Pancreas (tissue), 10 donors: ENCODE measurements around the gene ECE1. TPM values are rescaled to one million over a fixed set of nuclear protein-coding genes. Genes with fewer than 3 reads are reported as not detected.
"Not testable (repeated sequence)": the region's sequence is repeated elsewhere in the genome, so short reads cannot be mapped to it uniquely, and the experiment has no call there.

Source experiments
- ATAC-seq, 4 donors: fragments of 200-7000 bp; cut with Tn5 transposase; one replicate each; pipeline versions ENCODE4 v1.8.0 to v1.9.1; 2020; ENCODE audit warnings: mild to moderate bottlenecking in 4 of 4, moderate library complexity in 4 of 4
- DNase-seq, 6 donors: peaks; one replicate each; pipeline ENCODE4 v3.0.0-alpha.2; 2020
- FAIRE-seq: peaks from 2 replicates; lab custom pipeline; 2012; peaks lifted over from hg19 to GRCh38; lab: Jason Lieb, UNC
- H3K27ac ChIP-seq, 4 donors: fragments of 200-600 bp; sonication (generic); 1 replicate in 3 of 4; 2 replicates in 1 of 4; pipeline versions ENCODE4 v1.5.0 to v1.8.0; 2020
- H3K27me3 ChIP-seq, 4 donors: fragments of 200-600 bp; one replicate each; pipeline ENCODE4 v1.8.0; 2021
- H3K36me3 ChIP-seq, 3 donors: fragments of 200-600 bp; sonication (generic) in 1 of 3; one replicate each; pipeline versions ENCODE4 v1.5.0 to v1.8.0; 2020 to 2021
- H3K4me1 ChIP-seq, 3 donors: fragments of 200-600 bp; one replicate each; pipeline ENCODE4 v1.8.0; 2021
- H3K4me3 ChIP-seq, 4 donors: fragments of 200-600 bp; sonication (generic) in 2 of 4; one replicate each; pipeline versions ENCODE4 v1.5.0 to v1.8.0; 2020 to 2021
- H3K9me3 ChIP-seq, 4 donors: fragments of 200-600 bp; one replicate each; pipeline ENCODE4 v1.8.0; 2021
- WGBS, 2 donors: extraction: QIAGEN DNeasy Blood & Tissue Kit; methylation state at CpG; one replicate each; pipeline ENCODE4 v1.1.7; 2013; 5-methylcytosine and 5-hydroxymethylcytosine counted together
- intact Hi-C, 3 donors: fragments of 100-400 bp; cut with DNase I; formaldehyde crosslinking; loops; one replicate each; pipeline versions ENCODE4 v1.11.1 to v1.14.2; 2022
- polyA plus RNA-seq, 2 donors: library from polyadenylated mRNA; stranded (reverse); fragments of 200-250 nt; gene quantifications; one replicate each; pipeline ENCODE4 v1.2.3, GENCODE V29; 2013
- total RNA-seq, 6 donors: library from RNA; stranded (reverse); fragmentation: NEBNext Ultra II Directional in 4 of 6; extraction: Animal tissue kit (Norgen Biotek cat#: 25700) in 4 of 6; gene quantifications; one replicate each; pipeline versions ENCODE4 v1.2.1 to v1.2.4, GENCODE V29; 2021 to 2023
- TF ChIP-seq, protein P1 (sequence below), 4 donors: fragments of 200-600 bp; sonication (generic) in 3 of 4; IDR thresholded peaks; one replicate each; pipeline versions ENCODE4 v1.5.0 to v1.8.0; 2021; ENCODE audit warnings: antibody characterized with exemption in 4 of 4
- donor health status: healthy with polysubstance abuse.
- donor health status: DM: no; HTN: no; CAD: no; lungs with moderate emphysema.
- donor health status: DM: no; HTN: no; CAD: no.
- donor health status: control.
- donor health status: control.
- donor health status: Bipolar disorder and iron deficiency.
- donor health status: DM: yes; HTN: yes; CAD: no.
- donor health status: DM: no; HTN: no; CAD: no.
- donor health status: DM: no; HTN: no; CAD: no.
- donor health status: DM: yes; HTN: yes; CAD: no.

The ECE1 gene
- total and polyA plus RNA-seq, 8 donors: 38.1 to 141 (median 85.8) TPM

DNA sequence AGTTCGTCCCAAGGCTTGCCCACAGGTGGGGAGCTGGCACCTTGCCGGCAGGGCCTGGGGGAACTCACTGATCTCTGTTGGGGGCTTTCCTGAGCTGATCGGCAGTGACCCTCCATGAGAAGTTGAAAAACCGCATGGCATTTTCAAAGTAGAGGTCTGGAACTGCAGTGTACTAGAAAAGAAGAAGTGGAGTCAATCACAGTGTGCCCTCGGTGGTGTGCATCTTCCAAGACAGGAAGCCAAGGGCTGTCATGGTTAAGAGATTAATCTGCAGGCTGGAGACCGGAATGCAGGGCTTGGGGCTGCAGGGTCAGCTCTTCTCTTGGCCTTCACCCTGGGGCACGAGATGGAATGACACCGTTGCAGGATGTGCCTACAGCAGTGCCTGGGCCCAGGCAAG, 56.8 kb downstream of the ECE1 start:
- H3K27ac ChIP-seq: no peak overlapping the region
- ATAC-seq: no peak
- intact Hi-C loops: loop anchor here (5.0 to 10.0 kb wide), 2 partner anchors 131 to 134 kb away; no protein-coding TSS in a partner anchor
- TF ChIP-seq, protein P1, sequence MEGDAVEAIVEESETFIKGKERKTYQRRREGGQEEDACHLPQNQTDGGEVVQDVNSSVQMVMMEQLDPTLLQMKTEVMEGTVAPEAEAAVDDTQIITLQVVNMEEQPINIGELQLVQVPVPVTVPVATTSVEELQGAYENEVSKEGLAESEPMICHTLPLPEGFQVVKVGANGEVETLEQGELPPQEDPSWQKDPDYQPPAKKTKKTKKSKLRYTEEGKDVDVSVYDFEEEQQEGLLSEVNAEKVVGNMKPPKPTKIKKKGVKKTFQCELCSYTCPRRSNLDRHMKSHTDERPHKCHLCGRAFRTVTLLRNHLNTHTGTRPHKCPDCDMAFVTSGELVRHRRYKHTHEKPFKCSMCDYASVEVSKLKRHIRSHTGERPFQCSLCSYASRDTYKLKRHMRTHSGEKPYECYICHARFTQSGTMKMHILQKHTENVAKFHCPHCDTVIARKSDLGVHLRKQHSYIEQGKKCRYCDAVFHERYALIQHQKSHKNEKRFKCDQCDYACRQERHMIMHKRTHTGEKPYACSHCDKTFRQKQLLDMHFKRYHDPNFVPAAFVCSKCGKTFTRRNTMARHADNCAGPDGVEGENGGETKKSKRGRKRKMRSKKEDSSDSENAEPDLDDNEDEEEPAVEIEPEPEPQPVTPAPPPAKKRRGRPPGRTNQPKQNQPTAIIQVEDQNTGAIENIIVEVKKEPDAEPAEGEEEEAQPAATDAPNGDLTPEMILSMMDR (IDR thresholded peaks at IDR 0.05): no peak
- DNase-seq: no peak
- H3K27me3 ChIP-seq: no peaks in the 10 kb centered on the region
- no peaks in the 10 kb centered on the region for H3K9me3 ChIP-seq
- peaks cover 0 to 41% (median 8%) of the 10 kb centered on the region in 3 donors for H3K36me3 ChIP-seq
- WGBS, 2 donors: 70 to 74% methylated on average over 8 of the region's 8 CpGs
- no peak overlapping the region for H3K4me3 ChIP-seq
- no peak for FAIRE-seq
- H3K4me1 ChIP-seq: peaks cover 0 to 15% (median 0%) of the 10 kb centered on the region in 3 donors

DNA sequence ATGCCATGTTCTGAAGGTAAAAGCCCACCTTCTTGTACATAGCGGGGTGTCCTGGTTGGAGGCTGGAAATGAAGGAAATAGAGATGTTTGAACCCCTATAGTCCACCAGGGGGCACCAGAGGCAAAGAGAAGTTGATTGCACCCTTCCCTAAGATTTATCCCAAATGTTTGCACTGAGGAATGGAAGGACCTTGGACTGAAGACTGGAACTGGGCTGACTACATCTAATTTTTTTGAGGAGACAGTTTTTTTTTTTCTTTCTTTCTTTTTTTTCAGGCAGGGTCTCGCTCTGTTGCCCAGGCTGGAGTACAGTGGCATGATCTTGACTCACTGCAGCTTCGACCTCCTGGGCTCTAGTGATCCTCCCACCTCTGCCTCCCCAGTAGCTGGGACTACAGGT, 58.2 kb downstream of the ECE1 start:
- Histone ChIP-seq H3K36me3 (peaks cover 0 to 50% (median 20%) of the 10 kb centered on the region in 3 donors), H3K4me1 (peaks cover 0 to 2% (median 0%) of the 10 kb centered on the region in 3 donors), H3K27me3 (no peaks in the 10 kb centered on the region), H3K27ac (no peak overlapping the region), H3K9me3 (no peaks in the 10 kb centered on the region), H3K4me3 (no peak overlapping the region)
- 76 to 80% methylated on average over 3 of the region's 3 CpGs for WGBS, 2 donors
- DNase-seq: peak in 2 of 6 donors; percentile 35 to 60
- TF ChIP-seq, protein P1 (IDR thresholded peaks at IDR 0.05): peak; percentile 44 to 78 (median 76)
- intact Hi-C loops: loop anchor here (5.0 to 10.0 kb wide), 2 partner anchors 133 to 135 kb away; no protein-coding TSS in a partner anchor
- peak; percentile 81 for FAIRE-seq
- peak; percentile 75 to 92 (median 85) for ATAC-seq

GRCh38 chr1:21229246-21230000, 60.8 kb downstream of the ECE1 start:
- FAIRE-seq (no peak), ATAC-seq (no peak), DNase-seq (no peak)
- Histone ChIP-seq H3K4me3 (no peak overlapping the region), H3K27ac (no peak overlapping the region), H3K36me3 (peaks cover 0 to 61% (median 29%) of the 10 kb centered on the region in 3 donors), H3K9me3 (no peaks in the 10 kb centered on the region), H3K4me1 (no peaks in the 10 kb centered on the region), H3K27me3 (no peaks in the 10 kb centered on the region)
- WGBS, 2 donors: 83 to 93% methylated on average over 4 of the region's 4 CpGs
- TF ChIP-seq, protein P1 (IDR thresholded peaks at IDR 0.05): no peak
- intact Hi-C loops: no loop called here

GRCh38 chr1:21228224-21228623, 62.0 kb downstream of the ECE1 start:
- FAIRE-seq, ATAC-seq, H3K9me3 ChIP-seq, H3K27me3 ChIP-seq, H3K27ac ChIP-seq, H3K4me3 ChIP-seq, H3K4me1 ChIP-seq, intact Hi-C loops: not testable (repeated sequence)
- WGBS, 2 donors: 83 to 86% methylated on average over 7 of the region's 7 CpGs
- peak in 1 of 6 donors; percentile 10 for DNase-seq
- H3K36me3 ChIP-seq: peaks cover 0 to 66% (median 33%) of the 10 kb centered on the region in 3 donors

DNA sequence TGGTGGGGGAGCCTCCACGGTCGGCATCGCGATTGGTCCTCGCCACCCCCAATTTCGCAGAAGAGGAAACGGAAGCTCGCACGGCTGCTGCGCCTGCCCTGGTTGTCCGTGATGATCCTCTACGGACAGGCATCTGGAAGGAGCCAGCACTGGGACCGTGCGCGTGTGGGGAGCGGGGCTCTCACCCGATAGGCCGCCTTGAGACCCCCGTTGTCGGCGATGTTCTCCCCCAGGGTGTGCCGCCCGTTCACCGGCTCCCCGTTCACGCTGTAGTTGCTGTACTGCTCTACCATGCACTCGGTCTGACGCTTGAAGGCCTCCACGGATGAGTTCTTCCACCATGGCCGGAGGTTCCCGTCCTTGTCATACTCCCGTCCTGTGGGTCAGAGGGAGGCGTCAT, 65.2 kb downstream of the ECE1 start:
- H3K9me3 ChIP-seq: no peaks in the 10 kb centered on the region
- no peaks in the 10 kb centered on the region for H3K27me3 ChIP-seq
- TF ChIP-seq, protein P1 (IDR thresholded peaks at IDR 0.05): no peak
- no peak overlapping the region for H3K27ac ChIP-seq
- FAIRE-seq (no peak), ATAC-seq (no peak), DNase-seq (peak in 1 of 6 donors; percentile 58)
- 95 to 96% methylated on average over 33 of the region's 33 CpGs for whole genome bisulfite sequencing, 2 donors
- no peaks in the 10 kb centered on the region for H3K4me1 ChIP-seq
- H3K4me3 ChIP-seq: no peak overlapping the region
- intact Hi-C loops: no loop called here
- H3K36me3 ChIP-seq: peaks cover 0 to 72% (median 33%) of the 10 kb centered on the region in 3 donors
